SH-SY5Y (cell line): ENCODE measurements around the gene SLC41A1.

Experiments
- GATA2 ChIP-seq: IDR thresholded peaks from 2 replicates; pipeline ENCODE4 v1.6.1; 2011; ENCODE audit warnings: mild to moderate bottlenecking, low read depth, low read length
- GATA3 ChIP-seq: IDR thresholded peaks from 2 replicates; pipeline ENCODE4 v1.6.1; 2011; ENCODE audit warnings: low read depth, mild to moderate bottlenecking, low read length, moderate library complexity

Gene SLC41A1

GRCh38 chr1:205812878-205813754 is at the start of gene SLC41A1:
Gene SLC41A1 (minus strand): TSS chr1:205813198. CDS start chr1:205810441, 2,757 bp downstream.
- TF ChIP-seq GATA2 (no peak), GATA3 (no peak)

GRCh38 chr1:205861540-205861939 is 48.5 kb upstream of the SLC41A1 start:
- TF ChIP-seq GATA3, result no peak
- no peak for TF ChIP-seq GATA2

DNA sequence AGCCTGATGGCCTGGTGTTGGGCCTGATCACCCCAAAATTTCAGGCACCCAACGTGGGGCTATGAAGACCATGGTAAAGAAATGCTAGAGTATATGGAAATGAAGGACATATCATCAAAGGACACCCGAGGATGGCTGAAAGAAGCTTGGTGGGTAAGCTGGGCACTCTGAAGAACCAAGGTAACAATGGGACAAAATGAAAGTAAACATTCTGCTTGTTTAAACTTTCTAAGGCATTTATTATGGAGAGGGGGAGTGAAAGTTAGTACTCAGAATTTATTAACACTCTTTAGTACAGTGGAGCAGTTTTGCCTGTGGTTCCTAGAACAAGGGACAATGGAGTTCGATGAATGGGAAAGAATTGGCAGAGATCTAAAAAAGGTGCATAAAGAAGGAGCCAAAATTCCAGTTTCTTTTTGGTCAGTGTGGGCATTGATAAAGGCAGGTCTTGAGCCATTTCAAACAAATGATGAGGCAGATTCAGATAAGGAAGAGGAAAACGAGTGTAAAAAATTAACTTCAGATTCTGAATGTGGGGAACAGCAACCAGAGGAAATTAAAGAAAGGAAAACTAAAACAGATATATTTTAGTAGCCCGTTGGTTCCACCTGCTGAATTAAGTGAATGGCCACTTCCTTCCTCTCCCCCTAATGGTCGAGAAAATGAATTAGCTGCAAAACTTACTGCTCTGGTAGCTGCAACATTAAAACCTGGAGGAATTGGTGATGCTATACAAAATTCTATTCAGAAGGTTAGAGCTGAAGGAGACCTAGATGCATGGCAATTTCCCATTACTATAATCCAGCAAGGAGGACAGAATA is 45.4 kb upstream of the SLC41A1 start:
- no peak for TF ChIP-seq GATA3

DNA sequence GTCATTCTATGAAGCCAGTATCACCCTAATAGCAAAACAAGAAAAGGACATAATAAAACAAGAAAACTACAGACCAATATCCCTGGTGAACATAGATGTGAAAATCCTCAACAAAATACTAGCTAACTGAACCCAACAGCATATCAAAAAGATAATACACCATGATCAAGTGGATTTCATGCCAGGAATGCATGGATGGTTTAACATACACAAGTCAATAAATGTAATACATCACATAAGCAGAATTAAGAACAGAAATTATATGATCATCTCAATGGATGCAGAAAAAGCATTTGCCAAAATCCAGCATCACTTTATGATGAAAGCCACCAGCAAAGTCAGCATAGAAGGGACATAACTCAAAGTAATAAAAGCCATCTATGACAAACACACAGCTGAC is 43.4 kb upstream of the SLC41A1 start:
- TF ChIP-seq GATA3, result no peak
- no peak for TF ChIP-seq GATA2

DNA sequence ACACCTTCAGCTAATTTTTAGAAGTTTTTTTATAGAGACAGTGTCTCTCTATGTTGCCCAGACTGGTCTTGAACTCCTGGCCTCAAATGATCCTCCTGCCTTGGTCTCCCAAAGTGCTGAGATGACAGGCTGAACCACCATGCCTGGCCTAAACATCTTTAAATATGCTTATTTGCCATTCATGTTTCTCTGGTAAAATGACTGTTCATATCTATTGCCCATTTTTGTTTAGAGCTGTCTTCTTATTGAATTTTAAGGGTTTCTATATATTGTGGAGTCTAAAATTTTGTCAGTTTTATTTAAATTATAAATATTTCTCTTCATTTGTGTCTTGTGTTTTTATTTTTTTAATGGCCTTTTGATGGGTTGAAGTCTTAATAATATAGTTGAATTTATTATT is 40.0 kb upstream of the SLC41A1 start:
- TF ChIP-seq GATA3 (no peak), GATA2 (no peak)

DNA sequence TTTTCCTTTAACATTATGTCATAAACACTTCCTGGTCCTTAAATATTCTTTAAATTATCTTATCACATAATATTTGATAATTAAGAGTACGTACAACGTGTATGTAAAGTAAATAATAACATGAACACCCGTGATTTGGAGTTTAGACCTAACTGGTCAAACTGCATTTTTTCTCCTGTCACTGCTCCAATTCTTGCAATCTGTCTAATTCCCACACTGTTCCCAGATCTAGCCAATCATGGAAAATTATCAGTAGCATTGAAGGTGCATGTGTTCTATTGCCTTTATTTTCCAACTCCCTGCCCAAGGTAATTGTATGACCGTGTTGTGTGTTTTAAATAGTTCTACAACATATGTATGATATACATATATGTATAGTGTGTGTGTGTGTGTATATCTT is 39.0 kb upstream of the SLC41A1 start:
- TF ChIP-seq GATA2 (no peak), GATA3 (no peak)

GRCh38 chr1:205849619-205850355 is 36.8 kb upstream of the SLC41A1 start, which contains the start of gene PM20D1:
Gene PM20D1 (minus strand): TSS chr1:205850132. CDS start chr1:205850072, 60 bp downstream.
- no peak for TF ChIP-seq GATA2
- TF ChIP-seq GATA3, result no peak

- TF ChIP-seq GATA2 (no peak), GATA3 (no peak)
Measured at GRCh38 chr1:205843036-205843859, 30.2 kb upstream of the SLC41A1 start.

DNA sequence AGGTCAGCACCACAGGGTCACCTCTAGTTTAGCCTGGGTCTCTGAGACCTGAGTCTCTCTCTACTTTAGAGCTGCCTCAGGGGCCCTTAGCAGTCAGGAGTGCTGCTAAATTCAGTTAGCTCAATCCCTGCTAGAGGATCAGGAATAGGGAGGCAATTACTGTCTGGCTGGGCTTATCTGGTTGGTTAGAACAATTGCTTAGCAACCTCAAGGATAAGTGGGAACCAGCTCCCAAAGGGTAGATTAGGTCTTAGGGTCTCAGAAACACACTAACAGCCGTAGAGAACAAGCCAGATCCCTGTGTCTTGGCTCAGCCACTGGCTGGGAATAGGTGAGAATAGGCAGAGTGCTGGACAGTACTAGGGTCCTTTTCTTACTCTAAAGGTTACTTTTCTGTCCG is 29.2 kb upstream of the SLC41A1 start:
- no peak for TF ChIP-seq GATA3
- TF ChIP-seq GATA2, result peak; percentile 11; the same call in 1 of the 2 replicates

DNA sequence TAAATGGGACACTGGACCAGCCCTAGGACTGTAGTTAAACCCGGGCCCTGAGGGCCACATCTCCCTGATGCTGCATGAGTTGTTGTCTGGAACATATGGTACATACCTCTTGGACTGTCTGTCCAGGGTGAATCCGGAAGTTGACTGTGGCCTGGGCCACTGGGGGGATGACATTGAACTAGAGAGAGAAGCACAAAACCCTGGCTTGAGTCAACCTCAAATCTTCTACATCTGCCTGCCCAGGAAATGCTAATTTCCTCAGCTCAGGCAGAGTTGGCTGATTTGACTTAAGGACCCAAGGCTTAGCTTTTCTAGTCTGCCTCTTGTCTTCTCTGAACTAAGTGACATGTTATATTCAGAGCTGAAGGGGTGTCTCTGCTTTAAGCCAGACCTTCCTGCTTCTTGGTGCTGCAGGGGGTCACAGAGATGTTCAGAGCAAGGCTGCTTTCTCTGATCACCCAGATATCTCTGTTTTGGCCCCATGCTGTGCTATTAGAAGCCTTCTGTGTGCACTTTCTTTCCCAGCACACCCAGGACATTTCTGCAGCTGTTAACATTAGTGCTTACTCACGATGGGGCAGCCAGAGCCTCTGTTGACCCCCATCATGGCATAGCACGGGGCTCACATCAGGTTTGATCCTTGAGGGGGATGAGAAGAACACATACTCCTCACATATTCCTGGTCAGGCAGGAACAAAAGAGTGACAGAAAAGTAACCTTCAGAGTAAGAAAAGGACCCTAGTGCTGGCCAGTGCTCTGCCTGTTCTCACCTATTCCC is 27.3 kb upstream of the SLC41A1 start:
- TF ChIP-seq GATA2 (no peak), GATA3 (no peak)

DNA sequence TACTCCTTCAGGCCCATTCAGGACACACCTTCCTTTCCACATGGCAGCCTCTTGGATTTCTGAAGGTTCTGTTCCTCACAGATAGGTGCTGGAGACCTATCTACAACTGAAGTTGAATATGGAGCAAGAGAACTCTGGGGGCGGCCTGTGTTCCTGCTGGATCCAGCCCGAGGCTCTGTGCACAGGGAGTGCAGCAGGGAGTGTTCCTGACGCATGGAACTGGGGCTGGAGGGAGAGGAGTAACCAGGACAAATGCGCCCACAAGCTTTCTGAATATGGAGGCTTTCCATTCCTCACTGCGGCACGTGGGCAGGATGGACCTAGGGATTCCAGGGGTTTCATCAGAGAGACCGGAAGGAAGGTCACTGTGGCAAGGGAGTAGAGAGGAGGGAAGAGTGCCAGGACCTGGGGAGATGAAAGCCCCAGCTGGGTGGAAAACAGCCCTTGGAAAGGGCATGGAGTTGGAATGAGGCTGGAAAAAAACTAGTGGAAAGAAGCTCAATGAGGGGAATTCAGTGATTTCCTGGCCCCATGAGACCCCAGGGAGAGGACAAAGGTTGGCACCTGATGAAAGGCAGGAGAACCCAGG is 24.5 kb upstream of the SLC41A1 start:
- TF ChIP-seq GATA2 (no peak), GATA3 (no peak)

GRCh38 chr1:205834751-205835150 is 21.8 kb upstream of the SLC41A1 start:
- TF ChIP-seq GATA2 (no peak), GATA3 (no peak)
